IPS-20b (cell line): ENCODE results near the gene ISG20.
"Not testable (repeated sequence)": the region's sequence is repeated elsewhere in the genome, so short reads cannot be mapped to it uniquely, and the experiment has no call there.

Experiments
- H3K27ac ChIP-seq: one replicate; pipeline ENCODE4 v1.5.1; 2013; ENCODE audit warnings: low read length
- H3K27me3 ChIP-seq: 2 replicates; pipeline ENCODE4 v1.6.1; 2013; ENCODE audit warnings: mild to moderate bottlenecking, low read length, inconsistent platforms; ENCODE audit not compliant: insufficient read depth
- H3K36me3 ChIP-seq: 2 replicates; pipeline ENCODE4 v1.6.1; 2013; ENCODE audit warnings: low read depth, mild to moderate bottlenecking, inconsistent platforms, low read length, moderate library complexity; ENCODE audit not compliant: insufficient read depth
- H3K4me1 ChIP-seq: 2 replicates; pipeline ENCODE4 v1.6.1; 2013; ENCODE audit warnings: mild to moderate bottlenecking, control low read depth, inconsistent platforms, low read length, moderate library complexity; ENCODE audit not compliant: insufficient read depth
- H3K4me3 ChIP-seq: 2 replicates; pipeline ENCODE4 v1.5.1; 2013; ENCODE audit warnings: mild to moderate bottlenecking, low read length, inconsistent platforms
- H3K9ac ChIP-seq: 2 replicates; pipeline ENCODE4 v1.6.1; 2013; ENCODE audit warnings: low read depth, mild to moderate bottlenecking, inconsistent platforms, low read length, moderate library complexity
- H3K9me3 ChIP-seq: 2 replicates; pipeline ENCODE4 v1.6.1; 2013; ENCODE audit warnings: mild to moderate bottlenecking, low read depth, low read length, inconsistent platforms; ENCODE audit not compliant: insufficient read depth

Gene ISG20

GRCh38 chr15:88642514-88642913 is 3.7 kb downstream of the ISG20 start:
- H3K4me3 ChIP-seq, H3K36me3 ChIP-seq, H3K9ac ChIP-seq, H3K27ac ChIP-seq, H3K27me3 ChIP-seq, H3K9me3 ChIP-seq, H3K4me1 ChIP-seq: not testable (repeated sequence)

DNA sequence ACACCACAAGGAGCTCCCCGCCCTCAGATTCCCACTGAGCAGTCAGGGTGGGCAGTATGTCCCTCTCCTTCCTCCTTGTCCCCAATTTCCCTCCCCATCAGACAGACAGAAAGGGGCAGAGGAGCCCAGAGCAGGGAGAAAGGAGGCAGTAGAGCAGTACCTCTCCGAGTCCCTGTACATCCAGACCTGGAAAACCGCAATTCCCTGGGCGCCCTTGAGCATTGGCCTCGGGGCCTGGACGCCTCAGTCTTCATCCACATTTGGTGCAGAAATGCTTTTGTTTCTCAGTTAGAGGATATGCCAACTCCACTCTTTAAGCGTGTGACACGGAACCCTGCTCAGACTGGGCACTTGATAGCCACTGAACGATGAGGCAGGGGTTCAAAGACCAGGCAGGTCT is 5.9 kb downstream of the ISG20 start:
- Histone ChIP-seq H3K4me3 (no peak overlapping the region), H3K27ac (no peak overlapping the region), H3K36me3 (no peaks in the 10 kb centered on the region), H3K9ac (no peak overlapping the region), H3K4me1 (no peaks in the 10 kb centered on the region), H3K27me3 (no peaks in the 10 kb centered on the region), H3K9me3 (no peaks in the 10 kb centered on the region)

GRCh38 chr15:88645171-88646087 is 6.6 kb downstream of the ISG20 start:
- Histone ChIP-seq H3K4me1 (no peaks in the 10 kb centered on the region), H3K27ac (no peak overlapping the region)

GRCh38 chr15:88646088-88646405 is 7.2 kb downstream of the ISG20 start:
- H3K9me3 ChIP-seq = no peaks in the 10 kb centered on the region
- no peaks in the 10 kb centered on the region for H3K36me3 ChIP-seq
- H3K27me3 ChIP-seq = no peaks in the 10 kb centered on the region
- H3K27ac ChIP-seq = no peak overlapping the region
- H3K4me1 ChIP-seq = no peaks in the 10 kb centered on the region
- no peak overlapping the region for H3K4me3 ChIP-seq
- H3K9ac ChIP-seq = no peak overlapping the region

More at GRCh38 chr15:88645171-88646087, 6.6 kb downstream of the ISG20 start:
- Histone ChIP-seq H3K9me3 (no peaks in the 10 kb centered on the region), H3K36me3 (no peaks in the 10 kb centered on the region), H3K9ac (no peak overlapping the region), H3K4me3 (no peak overlapping the region), H3K27me3 (no peaks in the 10 kb centered on the region)

DNA sequence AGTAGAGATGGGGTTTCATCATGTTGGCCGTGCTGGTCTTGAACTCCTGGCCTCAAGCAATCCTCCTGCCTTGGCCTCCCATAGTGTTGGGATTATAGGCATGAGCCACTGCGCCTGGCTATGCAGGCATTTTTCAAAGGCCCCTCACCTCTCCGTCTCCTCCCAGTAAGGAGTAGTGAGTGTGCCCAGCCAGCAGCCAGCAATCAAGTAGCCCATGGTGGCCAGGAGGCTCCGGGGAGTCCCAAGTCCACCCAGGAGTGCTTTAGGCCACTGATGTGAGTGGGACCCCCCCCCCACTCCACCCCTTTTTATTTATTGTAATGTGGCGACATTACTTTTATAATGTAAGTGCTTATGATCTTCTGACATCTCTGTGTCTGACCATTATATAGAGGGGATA is 8.1 kb downstream of the ISG20 start:
- H3K27me3 ChIP-seq = no peaks in the 10 kb centered on the region
- no peaks in the 10 kb centered on the region for H3K36me3 ChIP-seq
- no peaks in the 10 kb centered on the region; the same call in 1 of the 2 replicates for H3K4me1 ChIP-seq
- no peak overlapping the region for H3K9ac ChIP-seq
- H3K27ac ChIP-seq = no peak overlapping the region
- H3K9me3 ChIP-seq = no peaks in the 10 kb centered on the region
- no peak overlapping the region for H3K4me3 ChIP-seq

- Histone ChIP-seq H3K27ac (no peak overlapping the region), H3K9ac (no peak overlapping the region), H3K4me1 (peaks cover under 1% of the 10 kb centered on the region; the same call in 1 of the 2 replicates), H3K4me3 (no peak overlapping the region), H3K36me3 (no peaks in the 10 kb centered on the region), H3K27me3 (no peaks in the 10 kb centered on the region), H3K9me3 (no peaks in the 10 kb centered on the region)
These were observed 8.7 kb downstream of the ISG20 start for GRCh38 chr15:88647351-88648105.

GRCh38 chr15:88648357-88649214 is 9.8 kb downstream of the ISG20 start:
- Histone ChIP-seq H3K27ac (no peak overlapping the region), H3K4me1 (peaks cover 6% of the 10 kb centered on the region; the same call in 1 of the 2 replicates), H3K36me3 (no peaks in the 10 kb centered on the region), H3K27me3 (no peaks in the 10 kb centered on the region), H3K4me3 (no peak overlapping the region), H3K9ac (no peak overlapping the region), H3K9me3 (no peaks in the 10 kb centered on the region)

- H3K27ac ChIP-seq = no peak overlapping the region
- no peaks in the 10 kb centered on the region for H3K27me3 ChIP-seq
- no peaks in the 10 kb centered on the region for H3K36me3 ChIP-seq
- peaks cover 6% of the 10 kb centered on the region; the same call in 1 of the 2 replicates for H3K4me1 ChIP-seq
- H3K9me3 ChIP-seq = no peaks in the 10 kb centered on the region
- H3K9ac ChIP-seq = no peak overlapping the region
- no peak overlapping the region for H3K4me3 ChIP-seq
These were observed 10.5 kb downstream of the ISG20 start for GRCh38 chr15:88649286-88649733.

GRCh38 chr15:88649753-88650551 is 11.1 kb downstream of the ISG20 start:
- no peak overlapping the region for H3K27ac ChIP-seq
- H3K9me3 ChIP-seq = no peaks in the 10 kb centered on the region
- H3K4me3 ChIP-seq = no peak overlapping the region
- H3K4me1 ChIP-seq = peaks cover 6% of the 10 kb centered on the region; the same call in 1 of the 2 replicates
- H3K36me3 ChIP-seq = no peaks in the 10 kb centered on the region
- H3K9ac ChIP-seq = no peak overlapping the region
- H3K27me3 ChIP-seq = no peaks in the 10 kb centered on the region

- Histone ChIP-seq H3K36me3 (no peaks in the 10 kb centered on the region), H3K27ac (no peak overlapping the region), H3K4me1 (peaks cover 6% of the 10 kb centered on the region; the same call in 1 of the 2 replicates)
These were observed 11.7 kb downstream of the ISG20 start for GRCh38 chr15:88650556-88650955.

More at GRCh38 chr15:88650556-88650955, 11.7 kb downstream of the ISG20 start:
- Histone ChIP-seq H3K9ac (no peak overlapping the region), H3K9me3 (no peaks in the 10 kb centered on the region), H3K4me3 (no peak overlapping the region), H3K27me3 (no peaks in the 10 kb centered on the region)
